ENCODE measurements around the gene TMEM270. TPM values are rescaled to one million over a fixed set of nuclear protein-coding genes. Genes with fewer than 3 reads are reported as not detected.

Gene TMEM270
- total RNA-seq, 1 experiment from 2014 or later: not detected

DNA sequence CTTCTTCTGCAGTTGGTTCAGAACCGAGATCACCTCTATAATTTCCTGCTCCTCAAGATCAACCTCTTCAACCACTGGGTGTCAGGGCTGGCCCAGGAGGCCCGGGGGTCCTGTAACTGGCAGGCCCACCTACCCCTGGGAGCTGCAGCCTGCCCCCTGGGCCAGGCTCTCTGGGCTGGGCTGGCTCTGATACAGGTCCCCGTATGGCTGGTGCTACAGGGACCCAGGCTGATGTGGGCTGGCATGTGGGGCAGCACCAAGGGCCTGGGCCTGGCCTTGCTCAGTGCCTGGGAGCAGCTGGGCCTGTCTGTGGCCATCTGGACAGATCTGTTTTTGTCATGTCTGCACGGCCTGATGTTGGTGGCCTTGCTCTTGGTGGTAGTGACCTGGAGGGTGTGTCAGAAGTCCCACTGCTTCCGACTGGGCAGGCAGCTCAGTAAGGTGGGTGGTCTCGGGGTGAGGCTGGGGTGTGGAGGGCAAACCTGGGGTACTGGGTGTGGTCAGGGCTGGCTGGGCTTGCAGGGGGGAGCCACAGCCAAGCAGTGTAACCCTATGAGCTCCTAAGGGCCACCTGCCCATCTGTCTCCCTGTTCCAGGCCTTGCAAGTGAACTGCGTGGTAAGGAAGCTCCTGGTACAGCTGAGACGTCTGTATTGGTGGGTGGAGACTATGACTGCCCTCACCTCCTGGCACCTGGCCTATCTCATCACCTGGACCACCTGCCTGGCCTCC is 4.2 kb downstream of the TMEM270 start:
- H3K27me3 ChIP-seq (ENCODE audit: control insufficient read depth, insufficient read depth, low read length): no peaks in the 10 kb centered on the region
- peak; percentile 37 for DNase-seq

GRCh38 chr7:73865738-73866445 is 4.9 kb downstream of the TMEM270 start:
- Histone ChIP-seq H3K4me3 (ENCODE audit: insufficient read depth, low read depth, low read length) (no peak overlapping the region), H3K36me3 (replicated peaks; ENCODE audit: control insufficient read depth, insufficient read depth, low read length) (no peaks in the 10 kb centered on the region)
- DNase-seq: peak; percentile 84

More for the DNA sequence above, 4.2 kb downstream of the TMEM270 start:
- H3K4me3 ChIP-seq (ENCODE audit: insufficient read depth, low read depth, low read length): no peak overlapping the region
- H3K36me3 ChIP-seq (replicated peaks; ENCODE audit: control insufficient read depth, insufficient read depth, low read length): no peaks in the 10 kb centered on the region

DNA sequence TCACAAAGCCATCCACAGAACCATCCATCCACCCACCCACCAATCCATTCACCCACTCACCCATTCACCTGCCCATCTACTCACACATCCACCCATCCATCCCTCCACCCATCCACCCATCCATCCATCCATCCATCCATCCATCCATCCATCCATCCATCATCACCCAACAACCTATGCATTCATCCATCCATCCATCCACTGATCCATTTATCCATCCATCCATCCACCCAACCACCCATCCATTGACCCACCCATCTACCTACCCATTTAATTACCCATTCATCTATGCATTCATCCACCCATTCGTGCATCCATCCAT is 5.4 kb downstream of the TMEM270 start:
- Histone ChIP-seq H3K27me3 (ENCODE audit: control insufficient read depth, insufficient read depth, low read length) (no peaks in the 10 kb centered on the region), H3K36me3 (replicated peaks; ENCODE audit: control insufficient read depth, insufficient read depth, low read length) (no peaks in the 10 kb centered on the region), H3K4me3 (ENCODE audit: insufficient read depth, low read depth, low read length) (no peak overlapping the region)
- no peak for DNase-seq

More at GRCh38 chr7:73865738-73866445, 4.9 kb downstream of the TMEM270 start:
- H3K27me3 ChIP-seq (ENCODE audit: control insufficient read depth, insufficient read depth, low read length): no peaks in the 10 kb centered on the region

DNA sequence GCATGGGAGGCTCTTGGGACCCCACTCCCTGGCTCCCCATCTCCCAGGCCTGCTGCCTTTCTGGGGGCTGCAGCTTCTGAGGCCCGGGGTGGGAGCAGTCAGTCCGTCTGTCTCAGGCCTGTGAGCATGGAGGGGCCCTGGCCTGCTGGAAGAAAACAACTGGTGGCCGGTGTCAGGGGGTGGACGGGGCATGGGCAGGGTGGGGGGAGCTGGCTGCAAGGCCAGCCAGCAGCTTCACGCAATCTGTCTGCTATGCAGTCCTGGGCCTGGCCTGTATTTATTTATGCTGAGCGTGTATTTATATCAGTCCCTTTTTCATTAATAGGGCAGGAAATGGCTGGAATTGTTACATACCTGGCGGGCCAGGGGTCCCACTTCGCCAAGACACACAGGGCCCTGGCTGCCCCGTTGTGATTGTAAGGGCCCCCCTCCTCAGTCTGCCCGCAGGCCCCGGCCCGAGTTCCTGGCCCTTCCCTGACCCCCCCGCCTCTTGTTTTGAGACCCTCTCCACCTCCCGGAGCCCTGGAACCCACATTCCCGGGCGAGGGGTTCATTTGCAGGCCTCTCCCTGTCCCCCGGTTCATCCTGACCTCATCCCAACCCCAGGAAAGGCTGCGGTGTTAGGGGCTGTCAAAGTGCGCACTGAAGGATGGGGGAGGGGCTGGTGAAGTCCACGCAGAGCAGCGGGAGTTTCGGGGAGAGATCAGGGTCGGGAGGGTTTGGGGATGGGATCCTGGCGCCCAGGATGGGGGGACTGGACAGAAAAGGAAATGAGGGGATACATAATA is 8.2 kb downstream of the TMEM270 start:
- DNase-seq: peak; percentile 66
- H3K4me3 ChIP-seq (ENCODE audit: insufficient read depth, low read depth, low read length): no peak overlapping the region
- no peaks in the 10 kb centered on the region for H3K36me3 ChIP-seq (replicated peaks; ENCODE audit: control insufficient read depth, insufficient read depth, low read length)
- no peaks in the 10 kb centered on the region for H3K27me3 ChIP-seq (ENCODE audit: control insufficient read depth, insufficient read depth, low read length)

- Histone ChIP-seq H3K36me3 (replicated peaks; ENCODE audit: control insufficient read depth, insufficient read depth, low read length) (no peaks in the 10 kb centered on the region), H3K4me3 (ENCODE audit: insufficient read depth, low read depth, low read length) (no peak overlapping the region), H3K27me3 (ENCODE audit: control insufficient read depth, insufficient read depth, low read length) (no peaks in the 10 kb centered on the region)
- peak; percentile 74 for DNase-seq
Measured at GRCh38 chr7:73870041-73870492, 9.1 kb downstream of the TMEM270 start.

DNA sequence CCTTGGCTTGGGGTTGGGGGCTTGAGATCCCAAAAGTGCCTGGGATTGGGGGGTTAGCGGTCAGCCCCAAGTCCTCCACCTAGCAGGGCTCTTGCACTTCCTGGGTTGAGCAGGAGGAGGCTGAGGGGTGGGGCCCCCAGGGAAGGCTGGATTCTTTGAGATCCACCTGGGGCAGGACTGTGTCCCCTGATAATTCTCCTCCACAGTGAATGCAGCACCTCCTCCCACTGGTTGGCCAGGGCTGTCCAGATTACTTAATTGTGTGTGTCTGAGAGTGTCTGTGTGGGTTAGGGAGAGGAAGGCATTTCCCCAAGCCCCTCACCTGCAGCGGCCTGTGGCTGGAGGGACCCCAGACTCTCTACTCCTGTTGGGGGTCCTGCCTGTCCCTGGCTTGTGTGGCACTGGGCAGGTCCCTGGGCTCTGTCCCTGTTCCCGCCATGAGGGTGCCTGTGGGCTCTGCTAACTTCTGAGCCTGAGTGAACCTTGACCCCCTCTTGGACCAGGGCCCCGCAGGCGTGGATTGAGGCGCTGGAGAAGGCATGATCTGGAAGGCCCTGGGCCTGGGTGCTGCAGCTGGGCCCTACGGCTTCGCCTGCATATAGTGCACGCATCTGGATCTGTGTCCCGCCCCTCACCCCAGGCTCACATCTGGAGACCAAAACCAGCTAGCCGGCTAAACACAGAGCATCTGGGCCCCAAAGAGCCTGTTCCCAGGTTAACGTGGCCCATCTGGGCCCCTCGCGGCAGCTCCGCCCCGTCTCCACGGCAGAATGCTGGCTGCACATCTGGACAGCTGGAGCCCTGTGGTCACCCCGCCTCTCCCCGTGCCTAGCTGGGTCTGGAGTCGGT is 10.4 kb downstream of the TMEM270 start:
- H3K36me3 ChIP-seq (replicated peaks; ENCODE audit: control insufficient read depth, insufficient read depth, low read length): no peaks in the 10 kb centered on the region
- H3K27me3 ChIP-seq (ENCODE audit: control insufficient read depth, insufficient read depth, low read length): no peaks in the 10 kb centered on the region
- DNase-seq: peak; percentile 52
- no peak overlapping the region for H3K4me3 ChIP-seq (ENCODE audit: insufficient read depth, low read depth, low read length)

DNA sequence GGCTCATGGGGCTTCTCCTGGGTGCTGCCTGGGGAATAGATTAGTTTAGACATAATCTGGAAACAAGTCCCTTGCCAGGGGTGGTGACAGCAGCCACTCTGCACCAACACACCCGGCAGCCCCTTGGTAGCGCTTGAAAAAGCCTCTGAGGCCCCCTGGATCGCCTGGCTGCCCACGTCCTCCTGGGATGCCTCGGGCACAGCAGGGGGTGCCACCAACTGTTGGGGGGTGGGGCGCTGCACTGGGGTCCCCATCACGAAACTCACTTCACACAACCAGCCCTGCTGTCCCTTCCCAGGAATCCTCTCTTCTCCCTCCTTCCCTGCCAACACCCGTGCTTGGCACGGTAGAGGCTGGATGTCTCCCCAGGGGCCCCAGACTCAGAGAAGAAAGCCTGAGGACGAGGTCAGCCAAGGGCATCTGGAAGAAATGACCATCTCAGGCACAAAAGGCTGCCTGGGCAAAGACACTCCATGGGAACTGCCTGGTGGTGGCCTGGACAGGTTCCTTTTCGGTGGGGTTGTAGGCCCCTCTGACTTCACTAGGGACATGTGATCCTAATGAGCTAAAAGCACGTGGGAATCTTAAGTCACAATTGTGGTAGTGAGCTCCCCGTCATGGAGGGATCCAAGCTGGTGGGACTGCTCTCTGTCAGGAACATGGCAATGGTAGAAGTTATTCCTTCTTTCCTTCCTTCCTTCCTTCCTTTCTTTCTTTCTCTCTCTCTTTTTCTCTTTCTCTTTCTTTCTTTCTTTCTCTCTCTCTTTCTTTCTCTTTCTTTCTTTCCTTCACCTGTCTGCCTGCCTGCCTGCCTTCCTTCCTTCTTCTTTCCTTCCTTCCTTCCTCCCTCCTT is 11.3 kb downstream of the TMEM270 start:
- peak; percentile 58 for DNase-seq
- no peaks in the 10 kb centered on the region for H3K27me3 ChIP-seq (ENCODE audit: control insufficient read depth, insufficient read depth, low read length)
- H3K36me3 ChIP-seq (replicated peaks; ENCODE audit: control insufficient read depth, insufficient read depth, low read length): no peaks in the 10 kb centered on the region
- H3K4me3 ChIP-seq (ENCODE audit: insufficient read depth, low read depth, low read length): no peak overlapping the region

DNA sequence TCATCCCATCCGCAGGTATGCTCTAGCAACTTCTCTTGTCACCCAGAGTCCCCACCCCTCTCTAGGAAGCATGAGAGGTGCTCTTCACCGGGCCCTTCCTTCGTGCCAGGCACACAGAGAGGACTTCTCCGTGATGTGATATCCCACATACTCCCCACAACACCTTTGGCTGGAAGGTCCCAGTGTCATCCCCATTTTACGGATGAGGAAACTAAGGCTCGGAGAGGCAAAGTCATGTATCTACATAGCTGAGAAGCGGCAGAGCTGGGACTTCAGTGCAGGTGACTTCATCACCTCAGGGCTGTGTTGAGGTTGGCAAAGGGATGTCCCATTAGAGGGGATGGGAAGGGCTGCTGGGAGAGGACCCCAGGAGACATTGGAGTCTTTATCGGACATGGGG is 15.4 kb downstream of the TMEM270 start:
- Histone ChIP-seq H3K36me3 (replicated peaks; ENCODE audit: control insufficient read depth, insufficient read depth, low read length) (no peaks in the 10 kb centered on the region), H3K27me3 (ENCODE audit: control insufficient read depth, insufficient read depth, low read length) (no peaks in the 10 kb centered on the region), H3K4me3 (ENCODE audit: insufficient read depth, low read depth, low read length) (no peak overlapping the region)
- peak; percentile 33 for DNase-seq

- Histone ChIP-seq H3K4me3 (ENCODE audit: insufficient read depth, low read depth, low read length) (no peak overlapping the region), H3K36me3 (replicated peaks; ENCODE audit: control insufficient read depth, insufficient read depth, low read length) (no peaks in the 10 kb centered on the region), H3K27me3 (ENCODE audit: control insufficient read depth, insufficient read depth, low read length) (no peaks in the 10 kb centered on the region)
- peak; percentile 52 for DNase-seq
Measured at GRCh38 chr7:73876973-73877372, 16.0 kb downstream of the TMEM270 start.

DNA sequence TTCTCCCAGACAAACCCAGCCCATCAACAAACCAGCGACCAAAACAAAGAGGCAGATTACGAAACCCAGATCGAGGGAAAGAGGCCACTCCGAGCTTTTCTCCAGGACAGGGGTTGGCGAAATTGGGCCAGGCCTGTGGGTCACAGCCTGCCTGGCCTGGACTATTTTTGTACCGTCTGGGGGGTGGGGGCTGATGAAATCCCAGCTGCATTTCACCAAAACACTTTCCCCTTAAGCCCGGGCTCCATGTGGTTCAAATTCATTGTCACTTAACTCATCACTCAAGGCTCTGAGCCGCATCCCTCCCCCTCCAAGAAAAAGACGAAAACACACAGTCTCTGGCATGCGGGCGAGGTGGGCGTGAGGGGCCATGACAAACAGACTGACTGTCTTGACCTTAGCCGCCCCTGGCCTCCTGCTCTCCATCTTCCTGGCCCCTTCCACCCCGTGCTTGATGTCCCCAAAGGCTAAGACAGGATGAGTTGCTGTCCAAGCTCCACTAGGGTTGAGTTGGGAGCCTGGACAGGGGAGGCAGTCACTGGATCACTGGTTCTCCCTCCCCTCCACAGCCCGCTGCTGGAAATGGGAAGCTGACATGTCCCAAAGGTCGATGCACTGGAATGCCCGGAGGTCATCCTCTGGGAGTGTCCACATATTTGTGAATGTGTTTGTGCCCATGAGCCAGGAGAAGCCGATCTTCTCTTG is 19.2 kb downstream of the TMEM270 start:
- no peak for DNase-seq
- Histone ChIP-seq H3K4me3 (ENCODE audit: insufficient read depth, low read depth, low read length) (no peak overlapping the region), H3K36me3 (replicated peaks; ENCODE audit: control insufficient read depth, insufficient read depth, low read length) (no peaks in the 10 kb centered on the region), H3K27me3 (ENCODE audit: control insufficient read depth, insufficient read depth, low read length) (no peaks in the 10 kb centered on the region)

DNA sequence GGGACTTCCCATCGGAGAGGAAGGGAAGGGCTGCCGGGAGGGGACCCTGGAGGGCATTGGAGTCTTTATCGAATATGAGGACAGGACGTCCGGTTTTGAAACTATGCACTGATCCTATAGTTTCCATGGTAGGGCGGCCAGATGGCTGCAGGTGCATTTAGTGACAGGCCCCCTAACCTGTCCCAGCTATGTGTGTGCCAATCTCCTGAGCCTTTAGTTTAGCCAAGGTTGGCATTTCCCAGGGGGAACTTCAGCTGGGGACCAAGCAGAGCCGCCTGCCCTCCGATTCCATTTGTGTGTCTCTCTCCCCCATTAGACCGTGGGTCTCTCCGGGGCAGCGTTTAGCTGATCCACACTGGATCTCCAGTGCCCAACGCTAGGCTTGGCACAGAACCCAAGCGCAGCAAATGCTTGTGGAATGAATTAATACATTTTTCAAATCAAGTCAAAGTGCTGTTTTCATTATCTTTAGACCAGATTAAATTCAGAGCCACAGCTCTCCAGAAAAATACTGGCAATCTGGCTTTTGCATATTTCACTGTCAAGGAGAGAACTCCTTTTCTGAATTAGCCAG is 19.9 kb downstream of the TMEM270 start:
- DNase-seq: no peak
- H3K36me3 ChIP-seq (replicated peaks; ENCODE audit: control insufficient read depth, insufficient read depth, low read length): no peaks in the 10 kb centered on the region
- no peak overlapping the region for H3K4me3 ChIP-seq (ENCODE audit: insufficient read depth, low read depth, low read length)
- H3K27me3 ChIP-seq (ENCODE audit: control insufficient read depth, insufficient read depth, low read length): no peaks in the 10 kb centered on the region

DNA sequence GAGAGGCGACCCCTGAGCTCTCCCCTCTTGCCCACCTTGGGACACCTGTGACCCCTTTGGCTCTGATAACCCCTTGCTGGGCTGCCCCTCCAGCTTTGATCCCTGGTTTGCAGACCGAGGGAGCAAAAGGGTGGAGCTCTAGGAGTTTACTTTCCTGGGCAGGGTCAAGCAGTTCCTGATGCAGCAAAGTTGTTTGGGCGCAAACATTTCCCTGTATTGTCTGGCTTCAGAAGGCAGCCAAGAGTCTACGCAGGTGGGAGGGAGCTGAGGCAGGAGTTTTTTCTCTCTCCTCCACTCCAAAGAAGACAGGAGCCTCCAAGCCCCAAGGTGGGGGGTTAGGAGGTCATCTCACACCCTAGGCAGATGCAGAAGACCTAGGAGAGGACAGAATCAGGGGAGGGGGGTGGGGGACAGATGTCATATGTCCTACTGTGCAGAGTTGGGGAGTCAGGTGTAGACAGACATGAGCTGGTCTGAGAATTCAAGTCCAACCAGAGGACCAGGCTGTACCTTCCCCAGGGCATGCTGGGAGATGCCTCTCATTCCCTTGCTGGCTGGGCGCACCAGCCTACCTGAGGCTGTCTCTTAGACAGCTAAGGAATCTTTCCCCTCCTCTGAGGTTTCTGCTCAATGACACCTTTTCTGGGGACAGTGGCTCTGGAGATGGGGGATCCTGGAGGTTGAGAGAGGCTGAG is 20.5 kb downstream of the TMEM270 start:
- Histone ChIP-seq H3K4me3 (ENCODE audit: insufficient read depth, low read depth, low read length) (no peak overlapping the region), H3K36me3 (replicated peaks; ENCODE audit: control insufficient read depth, insufficient read depth, low read length) (no peaks in the 10 kb centered on the region), H3K27me3 (ENCODE audit: control insufficient read depth, insufficient read depth, low read length) (no peaks in the 10 kb centered on the region)
- no peak for DNase-seq
